Neural crest cell (in vitro differentiated cells): ENCODE data around the gene VPS26A. TPM values are rescaled to one million over a fixed set of nuclear protein-coding genes. Genes with fewer than 3 reads are reported as not detected.

Source experiments
- DNase-seq: peaks from one replicate; pipeline ENCODE4 v3.0.0; 2021; ENCODE audit warnings: low read depth, mixed read lengths, low spot score
- H3K27ac Mint-ChIP-seq: one replicate; pipeline ENCODE4 v1.8.0; 2021; ENCODE audit warnings: mild to moderate bottlenecking, mixed read lengths; ENCODE audit not compliant: unreplicated experiment
- H3K27me3 Mint-ChIP-seq: 2 replicates; pipeline ENCODE4 v1.8.0; 2021; ENCODE audit warnings: low read depth, mild to moderate bottlenecking, mixed read lengths
- H3K36me3 Mint-ChIP-seq: 2 replicates; pipeline ENCODE4 v1.8.0; 2021; ENCODE audit warnings: low read depth, mild to moderate bottlenecking, mixed read lengths
- H3K4me1 Mint-ChIP-seq: 2 replicates; pipeline ENCODE4 v1.8.0; 2021; ENCODE audit warnings: mixed read lengths
- H3K4me3 Mint-ChIP-seq: one replicate; pipeline ENCODE4 v1.8.0; 2021; ENCODE audit warnings: mild to moderate bottlenecking, mixed read lengths
- H3K9me3 Mint-ChIP-seq: 2 replicates; pipeline ENCODE4 v1.8.0; 2021; ENCODE audit warnings: mixed read lengths
- total RNA-seq: library from RNA; stranded (reverse); gene quantifications from 2 replicates; pipeline ENCODE4 v1.2.1, GENCODE V29; 2021
- TF ChIP-seq, protein P1 (sequence below): fragments of 200-600 bp; sonication (generic); conservative IDR thresholded peaks from 2 replicates; pipeline ENCODE4 v1.5.0; 2021; ENCODE audit warnings: antibody characterized with exemption, mild to moderate bottlenecking

Gene VPS26A
- total RNA-seq, 1 donor from 2014 or later = 63.2 TPM

GRCh38 chr10:69201045-69201444 is 77.1 kb downstream of the VPS26A start:
- no peaks in the 10 kb centered on the region for H3K36me3 Mint-ChIP-seq
- no peak overlapping the region for H3K27ac Mint-ChIP-seq
- DNase-seq = no peak
- H3K9me3 Mint-ChIP-seq = no peaks in the 10 kb centered on the region
- H3K4me3 Mint-ChIP-seq = no peak overlapping the region
- TF ChIP-seq, protein P1, sequence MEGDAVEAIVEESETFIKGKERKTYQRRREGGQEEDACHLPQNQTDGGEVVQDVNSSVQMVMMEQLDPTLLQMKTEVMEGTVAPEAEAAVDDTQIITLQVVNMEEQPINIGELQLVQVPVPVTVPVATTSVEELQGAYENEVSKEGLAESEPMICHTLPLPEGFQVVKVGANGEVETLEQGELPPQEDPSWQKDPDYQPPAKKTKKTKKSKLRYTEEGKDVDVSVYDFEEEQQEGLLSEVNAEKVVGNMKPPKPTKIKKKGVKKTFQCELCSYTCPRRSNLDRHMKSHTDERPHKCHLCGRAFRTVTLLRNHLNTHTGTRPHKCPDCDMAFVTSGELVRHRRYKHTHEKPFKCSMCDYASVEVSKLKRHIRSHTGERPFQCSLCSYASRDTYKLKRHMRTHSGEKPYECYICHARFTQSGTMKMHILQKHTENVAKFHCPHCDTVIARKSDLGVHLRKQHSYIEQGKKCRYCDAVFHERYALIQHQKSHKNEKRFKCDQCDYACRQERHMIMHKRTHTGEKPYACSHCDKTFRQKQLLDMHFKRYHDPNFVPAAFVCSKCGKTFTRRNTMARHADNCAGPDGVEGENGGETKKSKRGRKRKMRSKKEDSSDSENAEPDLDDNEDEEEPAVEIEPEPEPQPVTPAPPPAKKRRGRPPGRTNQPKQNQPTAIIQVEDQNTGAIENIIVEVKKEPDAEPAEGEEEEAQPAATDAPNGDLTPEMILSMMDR = no peak
- H3K27me3 Mint-ChIP-seq = no peaks in the 10 kb centered on the region
- H3K4me1 Mint-ChIP-seq = no peaks in the 10 kb centered on the region

GRCh38 chr10:69202332-69202731 is 78.4 kb downstream of the VPS26A start:
- Mint-ChIP-seq H3K27ac (no peak overlapping the region), H3K4me3 (no peak overlapping the region), H3K36me3 (no peaks in the 10 kb centered on the region), H3K9me3 (no peaks in the 10 kb centered on the region), H3K4me1 (no peaks in the 10 kb centered on the region), H3K27me3 (no peaks in the 10 kb centered on the region)
- TF ChIP-seq, protein P1 = no peak
- no peak for DNase-seq

DNA sequence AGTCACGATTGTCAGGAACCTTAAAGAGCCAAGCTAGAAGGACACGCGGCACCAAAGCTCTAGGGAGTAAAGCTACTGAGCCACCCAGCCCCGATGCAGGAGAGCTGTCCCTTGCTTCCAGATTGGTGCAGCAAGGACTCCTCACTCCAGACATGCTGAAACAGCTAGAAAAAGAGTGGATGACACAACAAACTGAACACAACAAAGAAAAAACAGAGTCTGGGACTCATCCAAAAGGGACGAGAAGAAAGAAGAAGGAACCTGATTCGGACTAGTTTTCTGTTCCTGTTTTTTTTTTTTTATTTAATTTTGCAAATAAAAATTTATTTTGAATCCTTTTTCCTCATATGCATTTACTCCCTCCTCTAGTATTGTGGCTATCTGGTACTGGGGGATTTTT is 84.8 kb downstream of the VPS26A start:
- TF ChIP-seq, protein P1 = no peak
- Mint-ChIP-seq H3K4me1 (no peaks in the 10 kb centered on the region), H3K9me3 (peaks cover 4% of the 10 kb centered on the region), H3K27ac (no peak overlapping the region), H3K36me3 (peaks cover 6% of the 10 kb centered on the region), H3K4me3 (no peak overlapping the region), H3K27me3 (no peaks in the 10 kb centered on the region)
- DNase-seq = no peak

GRCh38 chr10:69209787-69210484 is 86.0 kb downstream of the VPS26A start:
- no peak for DNase-seq
- TF ChIP-seq, protein P1 = no peak
- Mint-ChIP-seq H3K4me3 (no peak overlapping the region), H3K36me3 (peaks cover 6% of the 10 kb centered on the region), H3K4me1 (no peaks in the 10 kb centered on the region), H3K27ac (no peak overlapping the region), H3K9me3 (peaks cover 4% of the 10 kb centered on the region), H3K27me3 (no peaks in the 10 kb centered on the region)

- TF ChIP-seq, protein P1 = no peak
- H3K27ac Mint-ChIP-seq = no peak overlapping the region
- no peak for DNase-seq
- no peak overlapping the region for H3K4me3 Mint-ChIP-seq
- no peaks in the 10 kb centered on the region for H3K27me3 Mint-ChIP-seq
- peaks cover 6% of the 10 kb centered on the region for H3K36me3 Mint-ChIP-seq
- no peaks in the 10 kb centered on the region for H3K4me1 Mint-ChIP-seq
- peaks cover 4% of the 10 kb centered on the region for H3K9me3 Mint-ChIP-seq
Observed at GRCh38 chr10:69211104-69211503, 87.1 kb downstream of the VPS26A start.
